Measurements from ENCODE around the gene MRPS22.
"Not testable (repeated sequence)": the region's sequence is repeated elsewhere in the genome, so short reads cannot be mapped to it uniquely, and the experiment has no call there.

Gene MRPS22

GRCh38 chr3:139312416-139312815 lies 31.4 kb upstream of the MRPS22 start:
- no peak for DNase-seq

GRCh38 chr3:139312959-139313358 lies 30.9 kb upstream of the MRPS22 start:
- DNase-seq: no peak

GRCh38 chr3:139313921-139314320 lies 29.9 kb upstream of the MRPS22 start:
- DNase-seq: no peak

DNA sequence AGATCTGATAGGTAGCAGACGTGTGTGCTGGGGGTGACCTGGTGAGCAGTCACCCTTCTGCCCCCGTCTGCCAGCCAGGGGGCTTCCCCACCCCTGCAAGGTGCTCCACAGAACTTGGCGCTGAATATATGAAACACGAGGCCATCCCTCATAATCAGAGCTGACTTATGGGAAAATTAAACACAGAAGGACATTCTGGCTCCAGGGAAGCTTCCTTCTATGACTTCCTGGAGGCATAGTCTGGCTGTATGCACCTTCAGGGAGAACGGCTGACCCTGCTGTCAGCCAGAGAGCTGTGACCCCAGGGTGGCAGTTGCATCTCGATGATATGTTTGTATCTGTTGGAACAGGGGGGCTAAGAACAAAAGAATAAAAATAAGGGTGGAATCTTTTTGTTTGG lies 26.6 kb upstream of the MRPS22 start:
- no peak for DNase-seq

GRCh38 chr3:139317660-139318430 lies 26.0 kb upstream of the MRPS22 start:
- no peak for DNase-seq

DNA sequence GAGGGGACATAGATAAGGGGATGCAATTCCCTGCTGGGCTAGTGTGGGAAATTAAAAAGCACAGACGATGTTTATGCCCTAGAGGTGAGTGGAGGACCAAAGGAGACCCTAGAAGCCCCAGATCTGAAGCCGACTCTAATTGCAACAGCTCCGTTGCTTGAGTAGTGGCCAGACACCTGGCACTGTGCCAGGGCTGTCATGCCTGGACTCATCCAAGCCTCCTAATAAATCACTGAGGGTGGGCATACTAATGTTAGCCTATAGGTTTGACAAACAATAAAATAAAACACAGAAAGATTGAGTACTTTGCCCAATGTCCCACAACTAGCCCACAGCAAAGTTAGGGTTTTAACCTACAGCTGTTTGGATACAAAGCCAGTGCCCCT lies 25.4 kb upstream of the MRPS22 start:
- no peak for DNase-seq

DNA sequence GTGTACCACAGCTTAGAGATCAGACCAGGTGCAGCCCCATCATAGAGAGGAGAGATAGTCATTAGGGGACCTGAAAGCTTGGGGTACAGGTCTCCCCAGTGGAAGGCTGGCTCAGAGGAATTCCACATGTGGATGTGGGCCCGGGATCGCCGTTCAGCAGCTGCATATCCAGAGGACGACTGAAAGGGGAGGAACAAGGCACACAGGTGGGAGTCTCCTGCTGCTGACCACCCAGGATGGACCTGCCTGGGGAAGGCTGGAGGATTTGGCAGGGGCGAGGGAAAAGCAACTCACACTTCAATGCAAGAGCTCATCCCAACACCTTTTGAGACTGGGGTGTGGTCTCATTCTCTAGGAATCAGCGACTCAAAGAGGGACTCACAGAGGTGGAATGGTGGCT lies 25.0 kb upstream of the MRPS22 start:
- DNase-seq: no peak

GRCh38 chr3:139319428-139320402 lies 24.1 kb upstream of the MRPS22 start:
- no peak for DNase-seq

DNA sequence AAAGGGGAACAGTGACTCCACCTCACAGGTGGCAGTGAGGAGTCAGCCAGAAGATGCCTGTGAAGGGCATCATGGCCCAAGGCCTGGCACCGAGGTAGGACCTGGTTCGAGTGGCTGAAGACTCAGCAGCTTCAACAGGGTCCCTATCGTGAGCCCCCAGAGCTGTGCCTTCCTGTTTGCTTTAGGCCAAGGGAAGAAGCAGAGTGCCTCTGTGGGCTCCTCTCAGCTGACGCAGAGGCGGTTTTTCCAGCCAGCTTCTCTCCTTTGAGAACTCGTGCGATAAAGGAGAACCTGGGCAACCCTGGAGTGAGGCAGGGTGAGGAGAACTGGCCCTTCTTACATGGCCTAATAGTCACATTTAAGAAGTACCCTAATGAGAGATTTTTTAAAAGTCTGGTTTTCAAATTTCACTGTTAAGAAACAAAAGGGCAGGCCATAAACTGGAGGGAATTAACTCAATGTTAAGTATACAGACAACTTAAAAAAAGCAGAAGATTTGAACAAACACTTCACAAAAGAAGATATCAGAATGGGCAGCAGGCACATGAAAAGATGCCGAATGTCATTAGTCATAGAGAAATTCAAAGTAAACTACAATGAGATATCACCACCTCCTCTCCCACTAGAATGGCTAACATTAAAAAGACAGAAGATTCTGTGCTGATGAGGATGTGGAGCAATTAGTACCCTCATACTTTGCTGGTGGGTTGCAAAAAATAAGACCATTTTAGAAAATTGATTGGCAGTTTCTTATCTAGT lies 23.1 kb upstream of the MRPS22 start:
- DNase-seq: no peak

- DNase-seq: no peak
These were observed 21.5 kb upstream of the MRPS22 start for GRCh38 chr3:139322346-139322745.

DNA sequence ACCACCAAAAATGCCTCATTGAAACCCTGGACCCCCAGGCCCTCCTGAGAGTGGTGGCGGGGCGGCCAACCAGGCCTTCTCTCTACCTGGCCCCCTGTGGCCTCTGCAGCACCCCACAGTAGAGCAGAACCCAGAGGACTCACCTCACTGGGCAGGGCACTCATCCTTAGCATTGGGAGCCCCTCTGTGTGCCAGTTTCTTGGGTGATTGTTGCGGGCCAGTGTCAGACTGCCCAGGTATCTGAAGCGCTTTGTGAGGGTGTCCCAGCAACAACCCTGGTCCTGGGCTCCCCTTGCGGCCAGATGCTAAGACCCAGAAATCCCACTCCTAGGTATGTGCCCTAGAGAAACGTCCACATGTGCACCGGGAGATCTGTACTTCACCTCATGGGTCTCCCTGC lies 20.7 kb upstream of the MRPS22 start:
- DNase-seq: no peak

- DNase-seq: no peak
These were observed 19.4 kb upstream of the MRPS22 start for GRCh38 chr3:139324456-139324855.

- no peak for DNase-seq
These were observed 18.3 kb upstream of the MRPS22 start for GRCh38 chr3:139325551-139325950.

DNA sequence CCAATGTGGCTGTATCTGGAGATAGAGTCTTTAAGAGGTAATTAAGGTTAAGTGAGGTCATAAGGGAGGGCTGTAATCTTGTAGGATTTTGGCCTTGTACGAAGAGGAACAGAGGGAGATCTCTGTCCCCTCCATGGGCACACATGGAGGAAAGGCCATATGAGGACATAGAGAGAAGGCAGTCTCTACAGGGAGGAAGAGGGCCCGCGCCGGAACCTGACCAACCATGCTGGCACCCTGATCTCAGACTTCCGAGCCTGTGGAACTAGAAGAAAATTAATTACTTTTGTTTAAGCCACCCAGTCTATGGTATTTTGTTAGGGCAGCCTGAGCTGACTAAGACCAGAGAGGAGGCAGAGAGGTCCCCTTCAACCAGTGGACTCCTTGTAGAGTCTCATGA lies 17.7 kb upstream of the MRPS22 start:
- no peak for DNase-seq

GRCh38 chr3:139326707-139327106 lies 17.1 kb upstream of the MRPS22 start:
- no peak for DNase-seq

DNA sequence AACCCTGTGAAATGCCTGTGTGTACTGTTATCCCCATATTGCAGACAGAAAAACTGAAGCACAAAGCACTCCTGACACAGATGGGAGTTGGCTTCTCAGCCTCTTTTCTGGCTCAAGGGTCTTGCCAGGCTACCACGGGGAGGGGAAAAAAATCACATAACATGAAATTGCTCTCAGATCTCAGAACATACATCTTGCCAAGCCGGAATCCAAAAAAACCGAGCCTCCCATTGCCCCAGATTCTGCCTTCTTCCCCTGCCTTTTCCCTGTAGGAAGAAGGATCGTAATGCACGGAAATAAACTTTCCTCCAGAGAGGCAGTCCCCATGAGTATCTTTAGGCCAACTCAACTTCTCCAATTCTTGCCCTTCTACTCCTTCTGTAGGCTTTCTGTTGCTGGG lies 16.6 kb upstream of the MRPS22 start:
- DNase-seq: no peak

GRCh38 chr3:139327861-139328260 lies 16.0 kb upstream of the MRPS22 start:
- DNase-seq: no peak

- no peak for DNase-seq
These were observed 15.5 kb upstream of the MRPS22 start for GRCh38 chr3:139328356-139328755.

GRCh38 chr3:139329364-139329850 lies 14.4 kb upstream of the MRPS22 start:
- DNase-seq: peak; percentile 51

- no peak for DNase-seq
These were observed 11.7 kb upstream of the MRPS22 start for GRCh38 chr3:139332092-139332491.

- DNase-seq: not testable (repeated sequence)
These were observed 9.1 kb upstream of the MRPS22 start for GRCh38 chr3:139334675-139335074.

DNA sequence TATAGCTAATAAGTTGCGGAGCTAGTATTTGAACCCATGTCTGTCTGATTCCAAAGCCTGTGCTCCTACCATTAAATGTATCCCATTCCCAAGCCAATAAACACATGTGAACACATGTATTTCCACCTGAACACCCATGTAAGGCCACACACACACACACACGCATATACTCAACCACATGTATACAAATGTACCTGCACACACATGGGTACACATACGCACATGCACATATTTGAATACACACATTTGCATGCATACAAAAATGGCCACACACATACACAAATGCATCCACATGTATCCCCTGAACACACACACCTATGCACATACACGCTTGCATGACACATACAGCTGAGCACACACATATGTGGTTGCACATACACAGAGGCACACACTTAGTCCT lies 5.4 kb upstream of the MRPS22 start:
- no peak for DNase-seq
